Measurements from ENCODE around the gene ECSIT. TPM values are rescaled to one million over a fixed set of nuclear protein-coding genes. Genes with fewer than 3 reads are reported as not detected.
A peak's percentile ranks its signal among the peaks of the same experiment; 100 is the strongest.

ECSIT gene
- total RNA-seq, 1 experiment from 2014 or later, result 56.4 TPM

- TF ChIP-seq, protein P1, sequence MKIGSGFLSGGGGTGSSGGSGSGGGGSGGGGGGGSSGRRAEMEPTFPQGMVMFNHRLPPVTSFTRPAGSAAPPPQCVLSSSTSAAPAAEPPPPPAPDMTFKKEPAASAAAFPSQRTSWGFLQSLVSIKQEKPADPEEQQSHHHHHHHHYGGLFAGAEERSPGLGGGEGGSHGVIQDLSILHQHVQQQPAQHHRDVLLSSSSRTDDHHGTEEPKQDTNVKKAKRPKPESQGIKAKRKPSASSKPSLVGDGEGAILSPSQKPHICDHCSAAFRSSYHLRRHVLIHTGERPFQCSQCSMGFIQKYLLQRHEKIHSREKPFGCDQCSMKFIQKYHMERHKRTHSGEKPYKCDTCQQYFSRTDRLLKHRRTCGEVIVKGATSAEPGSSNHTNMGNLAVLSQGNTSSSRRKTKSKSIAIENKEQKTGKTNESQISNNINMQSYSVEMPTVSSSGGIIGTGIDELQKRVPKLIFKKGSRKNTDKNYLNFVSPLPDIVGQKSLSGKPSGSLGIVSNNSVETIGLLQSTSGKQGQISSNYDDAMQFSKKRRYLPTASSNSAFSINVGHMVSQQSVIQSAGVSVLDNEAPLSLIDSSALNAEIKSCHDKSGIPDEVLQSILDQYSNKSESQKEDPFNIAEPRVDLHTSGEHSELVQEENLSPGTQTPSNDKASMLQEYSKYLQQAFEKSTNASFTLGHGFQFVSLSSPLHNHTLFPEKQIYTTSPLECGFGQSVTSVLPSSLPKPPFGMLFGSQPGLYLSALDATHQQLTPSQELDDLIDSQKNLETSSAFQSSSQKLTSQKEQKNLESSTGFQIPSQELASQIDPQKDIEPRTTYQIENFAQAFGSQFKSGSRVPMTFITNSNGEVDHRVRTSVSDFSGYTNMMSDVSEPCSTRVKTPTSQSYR (CRISPR knock-in tag; IDR thresholded peaks at IDR 0.05), result no peak
- TF ChIP-seq CREM (CRISPR knock-in tag; IDR thresholded peaks at IDR 0.05) (no peak), ZNF317 (CRISPR knock-in tag; IDR thresholded peaks at IDR 0.05; ENCODE audit: borderline replicate concordance, low read depth) (no peak), ATF6 (CRISPR knock-in tag; IDR thresholded peaks at IDR 0.05) (no peak), GTF2I (CRISPR knock-in tag; conservative IDR thresholded peaks at IDR 0.05) (no peak)
Measured at GRCh38 chr19:11552666-11553372, 23.9 kb upstream of the ECSIT start (continued).

DNA sequence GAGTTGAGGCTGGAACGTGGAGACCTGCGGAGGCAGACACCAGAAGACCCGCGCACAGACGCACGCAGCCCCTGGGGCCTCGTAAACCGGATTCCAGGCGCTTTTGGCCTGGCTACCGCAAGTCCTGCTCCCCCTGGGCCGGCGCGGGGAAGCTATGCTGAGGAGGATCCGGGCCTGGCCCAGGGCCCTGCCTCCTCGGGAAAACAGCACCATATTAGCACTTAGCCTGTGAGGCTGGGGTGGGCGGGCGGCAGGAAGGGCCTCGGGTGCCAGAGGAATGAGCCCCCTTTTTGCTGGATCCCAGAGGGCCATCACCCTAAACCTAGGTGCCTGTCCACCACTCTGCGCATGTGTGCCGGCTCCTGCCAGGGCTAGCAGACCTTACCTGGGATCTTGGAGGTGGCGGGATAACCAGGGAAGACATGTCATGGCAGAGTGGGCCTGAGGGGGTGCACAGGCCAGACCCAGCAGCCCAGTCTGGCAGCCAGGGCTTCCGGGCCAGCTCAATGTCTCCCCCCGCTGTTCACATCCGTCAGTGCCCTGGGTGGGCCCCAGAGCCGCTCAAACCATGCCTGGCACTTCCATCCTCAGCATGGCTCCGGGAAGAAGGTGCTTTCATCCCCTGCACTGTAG lies 22.8 kb upstream of the ECSIT start:
- Mint-ChIP-seq H3K27ac (no peak overlapping the region), H3K27me3 (ENCODE audit: low read depth) (no peaks in the 10 kb centered on the region), H3K9me3 (no peaks in the 10 kb centered on the region), H3K4me1 (no peaks in the 10 kb centered on the region), H3K36me3 (peaks cover 13% of the 10 kb centered on the region), H3K4me3 (no peak overlapping the region)
- DNase-seq (ENCODE audit: low spot score) (peak; percentile 73), ATAC-seq (peak; percentile 95)
- TF ChIP-seq GRHL2 (CRISPR knock-in tag; IDR thresholded peaks at IDR 0.05; ENCODE audit: insufficient replicate concordance, severe bottlenecking) (no peak), CTCF (IDR thresholded peaks at IDR 0.05) (peak; percentile 35; the same call in 1 of the 2 replicates), HMGXB4 (CRISPR knock-in tag; IDR thresholded peaks at IDR 0.05) (peak; percentile 53; the same call in 1 of the 2 replicates)
- TF ChIP-seq, protein P2, sequence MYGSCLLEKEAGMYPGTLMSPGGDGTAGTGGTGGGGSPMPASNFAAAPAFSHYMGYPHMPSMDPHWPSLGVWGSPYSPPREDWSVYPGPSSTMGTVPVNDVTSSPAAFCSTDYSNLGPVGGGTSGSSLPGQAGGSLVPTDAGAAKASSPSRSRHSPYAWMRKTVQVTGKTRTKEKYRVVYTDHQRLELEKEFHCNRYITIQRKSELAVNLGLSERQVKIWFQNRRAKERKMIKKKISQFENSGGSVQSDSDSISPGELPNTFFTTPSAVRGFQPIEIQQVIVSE (CRISPR knock-in tag; IDR thresholded peaks at IDR 0.05; ENCODE audit: borderline replicate concordance), result no peak
- POLR2A ChIA-PET, result interaction anchor here (1.2 kb wide), 1 partner anchor 13 kb away, joined by 3 read pairs; the partner anchor contains the start of gene CNN1
- CTCF ChIA-PET, result interaction anchor here (0.6 to 1.6 kb wide), 15 partner anchors 10 to 168 kb away, joined by 3 to 12 read pairs (median 4); partner anchors contain the start of genes CNN1 and EPOR

GRCh38 chr19:11550265-11550664 lies 21.3 kb upstream of the ECSIT start:
- ChIA-PET POLR2A (interaction anchor here (0.9 kb wide), 1 partner anchor 21 kb away, joined by 4 read pairs; the partner anchor contains the start of gene ECSIT), CTCF (no interaction called here)
- Mint-ChIP-seq H3K27ac (0 out of 2 replicates have a peak overlapping the region, but pooled peaks have one; percentile 60), H3K36me3 (peaks cover 10% of the 10 kb centered on the region), H3K27me3 (ENCODE audit: low read depth) (no peaks in the 10 kb centered on the region), H3K4me3 (no peak overlapping the region), H3K4me1 (no peaks in the 10 kb centered on the region), H3K9me3 (no peaks in the 10 kb centered on the region)
- ATAC-seq (no peak), DNase-seq (ENCODE audit: low spot score) (no peak)
- TF ChIP-seq ERG (CRISPR knock-in tag; IDR thresholded peaks at IDR 0.05) (no peak), IRF2 (CRISPR knock-in tag; IDR thresholded peaks at IDR 0.05; ENCODE audit: borderline replicate concordance, low read depth) (no peak), SP1 (CRISPR knock-in tag; conservative IDR thresholded peaks at IDR 0.05) (no peak), NR2C2 (CRISPR knock-in tag; IDR thresholded peaks at IDR 0.05) (no peak)
- TF ChIP-seq, protein P3, sequence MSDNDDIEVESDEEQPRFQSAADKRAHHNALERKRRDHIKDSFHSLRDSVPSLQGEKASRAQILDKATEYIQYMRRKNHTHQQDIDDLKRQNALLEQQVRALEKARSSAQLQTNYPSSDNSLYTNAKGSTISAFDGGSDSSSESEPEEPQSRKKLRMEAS (CRISPR knock-in tag; IDR thresholded peaks at IDR 0.05), result no peak
- TF ChIP-seq, protein P1 (CRISPR knock-in tag; IDR thresholded peaks at IDR 0.05), result no peak
